Measurements from ENCODE around the gene PPP6R2.
"Not testable (repeated sequence)": the region's sequence is repeated elsewhere in the genome, so short reads cannot be mapped to it uniquely, and the experiment has no call there.

The PPP6R2 gene

DNA sequence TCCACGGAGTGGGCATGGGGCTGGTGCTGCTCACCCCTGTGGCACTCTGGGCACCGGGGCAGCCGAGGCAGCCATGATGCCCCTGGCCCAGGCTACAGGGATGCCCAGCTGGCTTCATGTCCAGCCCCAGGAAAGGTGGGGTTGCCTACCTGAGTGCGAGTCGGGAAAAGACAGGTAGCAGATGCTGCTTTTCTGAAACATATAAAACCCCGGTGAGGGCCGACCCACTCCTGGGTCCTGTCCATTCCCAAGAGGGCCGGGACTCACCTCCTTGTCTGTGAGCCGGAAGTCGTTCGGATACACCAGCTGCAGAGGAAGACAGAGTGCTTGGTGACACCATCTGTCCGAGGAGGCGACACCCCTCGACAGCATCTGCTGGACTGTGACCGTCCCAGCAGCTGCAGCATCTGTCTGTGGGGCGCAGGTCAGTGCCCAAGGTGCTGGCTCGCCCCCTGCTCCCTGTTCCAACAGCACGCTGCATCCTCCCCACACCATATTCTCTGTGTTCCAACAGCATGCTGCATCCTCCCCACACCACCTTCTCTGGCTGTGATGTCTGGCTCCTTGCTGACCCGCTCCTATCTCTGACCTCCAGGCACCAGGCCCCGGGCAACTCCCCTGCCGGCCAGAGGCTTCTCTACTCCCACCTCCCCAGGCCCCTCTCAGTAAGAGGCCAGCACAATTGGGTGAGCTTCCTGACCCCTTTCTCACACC, 24.3 kb upstream of the PPP6R2 start:
- no peak for DNase-seq

GRCh38 chr22:50319503-50319951, 23.6 kb upstream of the PPP6R2 start:
- no peak for DNase-seq

GRCh38 chr22:50320116-50320515, 23.0 kb upstream of the PPP6R2 start:
- no peak for DNase-seq

- no peak for DNase-seq
These were observed 22.3 kb upstream of the PPP6R2 start for GRCh38 chr22:50320671-50321325.

GRCh38 chr22:50322382-50323104, 20.6 kb upstream of the PPP6R2 start:
- not testable (repeated sequence) for DNase-seq

- no peak for DNase-seq
These were observed 19.2 kb upstream of the PPP6R2 start for GRCh38 chr22:50323900-50324299.

DNA sequence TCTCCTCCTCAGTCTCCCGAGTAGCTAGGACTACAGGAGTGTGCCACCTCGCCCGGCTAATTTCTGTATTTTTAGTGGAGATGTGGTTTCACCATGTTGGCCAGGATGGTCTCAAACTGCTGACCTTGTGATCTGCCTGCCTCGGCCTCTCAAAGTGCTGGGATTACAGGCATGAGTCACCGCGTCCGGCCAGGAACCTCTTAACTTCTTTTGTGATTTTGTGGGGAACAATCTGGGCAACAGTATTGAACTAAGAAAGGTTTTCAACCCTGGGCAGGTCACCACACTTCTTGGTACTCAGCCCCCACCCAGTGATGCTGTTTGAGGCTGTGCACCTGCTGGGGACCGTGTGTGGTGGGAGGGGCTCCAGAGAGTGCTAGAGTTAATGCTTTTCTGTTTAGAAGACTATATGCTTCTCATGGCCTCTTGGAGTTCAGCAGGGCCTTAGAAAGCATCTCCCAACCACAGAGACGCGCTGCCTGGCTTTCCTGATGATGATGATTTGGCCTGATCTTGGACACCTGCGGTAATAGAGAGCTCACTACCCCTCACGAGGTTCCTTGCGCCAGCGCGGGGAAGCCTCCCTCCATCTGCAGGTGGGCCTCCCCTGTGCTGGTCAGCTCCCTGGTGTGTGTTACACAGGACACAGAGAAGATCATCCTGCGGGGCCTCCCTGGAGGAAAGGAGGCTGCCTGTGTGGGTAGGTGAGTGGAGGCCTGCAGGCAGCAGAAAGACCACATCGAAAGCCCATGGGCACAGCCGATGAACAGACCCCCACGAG, 17.5 kb upstream of the PPP6R2 start:
- DNase-seq, result no peak

- no peak for DNase-seq
These were observed 16.7 kb upstream of the PPP6R2 start for GRCh38 chr22:50326225-50326955.

DNA sequence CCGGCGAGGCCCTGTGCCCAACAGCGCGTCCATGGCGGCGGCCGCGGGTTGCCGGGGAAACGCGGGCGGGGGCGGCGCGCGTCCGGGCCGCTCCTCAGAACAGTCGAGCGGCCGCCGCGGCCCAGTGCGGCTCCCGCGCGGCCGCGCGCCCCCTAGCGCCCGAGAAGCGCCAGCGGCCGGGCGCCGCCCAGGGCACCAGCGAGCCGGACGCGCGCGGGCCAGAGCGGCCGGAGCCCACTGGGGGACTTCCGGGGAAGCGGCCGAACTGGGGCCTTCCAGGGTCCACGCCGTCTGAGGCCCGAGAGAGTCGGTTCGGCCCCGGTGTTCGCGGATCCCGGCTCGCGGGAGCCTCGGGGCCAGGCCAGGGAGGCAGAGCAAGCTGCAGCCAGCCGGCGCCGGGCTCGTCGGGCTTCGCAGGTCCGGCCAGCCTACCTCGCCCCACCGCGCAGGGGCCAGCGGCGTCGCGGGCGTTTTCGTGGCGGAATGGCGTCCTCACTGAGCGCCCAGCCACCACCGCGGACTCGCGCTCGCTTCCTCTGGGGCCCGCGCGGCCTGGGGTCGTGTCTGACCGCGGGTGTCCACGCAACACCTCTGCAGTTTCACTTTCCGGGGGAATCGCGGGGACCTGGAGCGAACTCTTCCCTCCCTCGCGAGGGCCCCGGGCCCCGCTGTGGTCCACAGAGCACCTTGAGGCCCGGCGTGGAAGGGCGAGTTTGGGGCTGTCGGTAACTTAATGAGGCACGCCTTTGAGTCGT, 16.0 kb upstream of the PPP6R2 start, which contains the start of gene DENND6B:
DENND6B (minus strand) TSS at position 57 of the 755 bp plus-strand sequence; CDS start at position 33, 24 bp downstream.
- DNase-seq, result peak; percentile 71

- DNase-seq, result no peak
These were observed 15.5 kb upstream of the PPP6R2 start for GRCh38 chr22:50327711-50328019.

GRCh38 chr22:50329236-50329635, 13.9 kb upstream of the PPP6R2 start:
- DNase-seq, result no peak

GRCh38 chr22:50334433-50334832, 8.7 kb upstream of the PPP6R2 start:
- DNase-seq, result not testable (repeated sequence)

- no peak for DNase-seq
These were observed 5.7 kb upstream of the PPP6R2 start for GRCh38 chr22:50337262-50338041.

DNA sequence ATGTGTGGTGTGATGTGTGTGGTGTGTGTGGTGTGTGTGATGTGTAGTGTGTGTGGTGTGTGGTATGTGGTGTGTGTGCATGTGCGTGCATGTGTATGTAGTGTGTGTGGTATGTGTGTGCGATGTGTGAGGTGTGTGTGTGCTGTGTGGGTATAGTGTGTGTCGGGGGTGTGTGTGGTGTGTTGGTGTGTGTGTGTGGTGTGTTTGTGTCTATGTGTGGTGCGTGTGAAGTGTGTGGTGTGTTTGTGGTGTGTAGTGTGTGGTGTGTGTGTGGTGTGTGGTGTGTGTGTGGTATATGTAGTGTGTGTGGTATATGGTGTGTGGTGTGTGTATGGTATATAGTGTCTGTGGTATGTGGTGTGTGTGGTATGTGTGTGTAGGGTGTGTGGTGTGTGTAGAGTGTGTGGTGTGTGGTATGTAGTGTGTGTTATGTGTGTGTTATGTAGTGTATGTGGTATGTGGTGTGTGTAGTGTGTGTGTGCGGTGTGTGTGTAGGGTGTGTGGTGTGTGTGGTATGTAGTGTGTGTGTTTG, 5.0 kb upstream of the PPP6R2 start:
- no peak for DNase-seq

GRCh38 chr22:50338860-50339462, 4.2 kb upstream of the PPP6R2 start:
- DNase-seq, result no peak

- no peak for DNase-seq
These were observed 2.9 kb upstream of the PPP6R2 start for GRCh38 chr22:50339945-50340879.

- DNase-seq, result peak; percentile 78
These were observed 1.0 kb upstream of the PPP6R2 start for GRCh38 chr22:50341977-50342650.

GRCh38 chr22:50343541-50343935, 411 bp downstream of the PPP6R2 start:
- DNase-seq, result no peak

Data from NCI-H1105 treated with DMSO at 0.1 percent for 48 hours (cell line).